H9 (cell line): ENCODE data around the gene TRIL. TPM values are rescaled to one million over a fixed set of nuclear protein-coding genes. Genes with fewer than 3 reads are reported as not detected.

ENCODE experiments used
- DNase-seq: peaks from one replicate; pipeline ENCODE4 v3.0.0-alpha.2; 2017
- H2AFZ ChIP-seq: one replicate; pipeline ENCODE4 v1.6.1; 2013; ENCODE audit warnings: mild to moderate bottlenecking, low read length, control low read depth, moderate library complexity
- H2AK5ac ChIP-seq: 2 replicates; pipeline ENCODE4 v1.6.1; 2013; ENCODE audit warnings: low read length, control low read depth, mixed read lengths; ENCODE audit not compliant: insufficient read length
- H2BK120ac ChIP-seq: one replicate; pipeline ENCODE4 v1.6.1; 2013; ENCODE audit warnings: low read depth, mild to moderate bottlenecking, low read length, control low read depth, inconsistent platforms; ENCODE audit not compliant: poor library complexity, severe bottlenecking
- H2BK12ac ChIP-seq: 2 replicates; pipeline ENCODE4 v1.6.1; 2013; ENCODE audit warnings: low read length, control low read depth, mixed read lengths, low read depth; ENCODE audit not compliant: insufficient read length
- H2BK15ac ChIP-seq: 2 replicates; pipeline ENCODE4 v1.6.1; 2013; ENCODE audit warnings: low read depth, low read length, control low read depth
- H2BK20ac ChIP-seq: one replicate; pipeline ENCODE4 v1.6.1; 2013; ENCODE audit warnings: low read depth, mild to moderate bottlenecking, low read length, control low read depth, inconsistent platforms; ENCODE audit not compliant: poor library complexity, severe bottlenecking
- H2BK5ac ChIP-seq: 2 replicates; pipeline ENCODE4 v1.6.1; 2013; ENCODE audit warnings: low read length, control low read depth, mixed read lengths; ENCODE audit not compliant: insufficient read length
- H3K14ac ChIP-seq: 2 replicates; pipeline ENCODE4 v1.6.1; 2013; ENCODE audit warnings: low read length, control low read depth; ENCODE audit not compliant: insufficient read depth
- H3K18ac ChIP-seq: 2 replicates; pipeline ENCODE4 v1.6.1; 2013; ENCODE audit warnings: low read depth, mild to moderate bottlenecking, mixed read lengths, low read length, control low read depth; ENCODE audit not compliant: insufficient read length
- H3K23ac ChIP-seq: 2 replicates; pipeline ENCODE4 v1.6.1; 2013; ENCODE audit warnings: low read length, control low read depth, mixed read lengths, low read depth; ENCODE audit not compliant: insufficient read length
- H3K23me2 ChIP-seq: 2 replicates; pipeline ENCODE4 v1.6.1; 2013; ENCODE audit warnings: low read depth, mild to moderate bottlenecking, mixed read lengths, low read length, control low read depth; ENCODE audit not compliant: insufficient read length, poor library complexity, severe bottlenecking
- H3K27ac ChIP-seq: 2 replicates; pipeline ENCODE4 v1.5.1; 2013; ENCODE audit warnings: low read length, control low read depth, mixed read lengths, low read depth; ENCODE audit not compliant: insufficient read length
- H3K27me3 ChIP-seq: 2 replicates; pipeline ENCODE4 v1.6.1; 2013; ENCODE audit warnings: low read length, control low read depth, inconsistent platforms; ENCODE audit not compliant: insufficient read depth
- H3K4ac ChIP-seq: 2 replicates; pipeline ENCODE4 v1.6.1; 2013; ENCODE audit warnings: low read depth, mild to moderate bottlenecking, control low read depth, inconsistent platforms, low read length, moderate library complexity
- H3K4me1 ChIP-seq: 2 replicates; pipeline ENCODE4 v1.6.1; 2013; ENCODE audit warnings: low read length, control low read depth, inconsistent platforms; ENCODE audit not compliant: insufficient read depth
- H3K4me2 ChIP-seq: 2 replicates; pipeline ENCODE4 v1.6.1; 2013; ENCODE audit warnings: low read length, control low read depth, mixed read lengths; ENCODE audit not compliant: insufficient read length, insufficient read depth
- H3K56ac ChIP-seq: 2 replicates; pipeline ENCODE4 v1.6.1; 2013; ENCODE audit warnings: low read depth, mild to moderate bottlenecking, mixed read lengths, low read length, control low read depth; ENCODE audit not compliant: insufficient read length
- H3K79me1 ChIP-seq: 2 replicates; pipeline ENCODE4 v1.6.1; 2013; ENCODE audit warnings: low read depth, mild to moderate bottlenecking, moderate library complexity, low read length, control low read depth, inconsistent platforms; ENCODE audit not compliant: insufficient read depth, poor library complexity, severe bottlenecking
- H3K79me2 ChIP-seq: 2 replicates; pipeline ENCODE4 v1.6.1; 2013; ENCODE audit warnings: low read length, control low read depth, inconsistent platforms; ENCODE audit not compliant: insufficient read depth
- H3K9ac ChIP-seq: 2 replicates; pipeline ENCODE4 v1.6.1; 2013; ENCODE audit warnings: low read length, control low read depth, mixed read lengths; ENCODE audit not compliant: insufficient read length; ENCODE audit errors: extremely low read depth
- H3K9me3 ChIP-seq: one replicate; pipeline ENCODE4 v1.6.1; 2013; ENCODE audit warnings: low read depth, low read length, inconsistent platforms; ENCODE audit not compliant: control insufficient read depth
- H3T11ph ChIP-seq: one replicate; pipeline ENCODE4 v1.6.1; 2013; ENCODE audit warnings: mild to moderate bottlenecking, low read length, control low read depth, inconsistent platforms
- H4K20me1 ChIP-seq: one replicate; pipeline ENCODE4 v1.6.1; 2013; ENCODE audit not compliant: control insufficient read depth, insufficient read length, insufficient read depth
- H4K5ac ChIP-seq: 2 replicates; pipeline ENCODE4 v1.6.1; 2013; ENCODE audit warnings: low read depth, mild to moderate bottlenecking, mixed read lengths, low read length, control low read depth; ENCODE audit not compliant: insufficient read length
- H4K8ac ChIP-seq: replicated peaks from 2 replicates; pipeline ENCODE4 v1.6.1; 2013; ENCODE audit warnings: low read length, control low read depth, mixed read lengths, low read depth; ENCODE audit not compliant: insufficient read length
- H4K91ac ChIP-seq: 2 replicates; pipeline ENCODE4 v1.6.1; 2013; ENCODE audit warnings: low read depth, mild to moderate bottlenecking, moderate library complexity, mixed read lengths, low read length, control low read depth; ENCODE audit not compliant: insufficient read length
- H3K27ac Mint-ChIP-seq, 3 experiments: 2 replicates in 2 of 3; 3 replicates in 1 of 3; pipeline ENCODE4 v1.8.0; 2020 to 2021; ENCODE audit warnings: mixed read lengths in 3 of 3, mild to moderate bottlenecking in 1 of 3, moderate library complexity in 1 of 3
- H3K27me3 Mint-ChIP-seq: 2 replicates; pipeline ENCODE4 v1.8.0; 2021; ENCODE audit warnings: low read depth, mild to moderate bottlenecking, moderate library complexity, mixed read lengths
- H3K36me3 Mint-ChIP-seq, 3 experiments: 2 replicates in 2 of 3; 3 replicates in 1 of 3; pipeline ENCODE4 v1.8.0; 2020 to 2021; ENCODE audit warnings: low read depth in 3 of 3, mixed read lengths in 3 of 3; ENCODE audit not compliant: insufficient read depth in 1 of 3
- H3K4me1 Mint-ChIP-seq, 2 experiments: 2 replicates each; pipeline ENCODE4 v1.8.0; 2020; ENCODE audit warnings: mixed read lengths in 2 of 2
- H3K4me3 Mint-ChIP-seq, 2 experiments: 2 replicates in 1 of 2; 3 replicates in 1 of 2; pipeline ENCODE4 v1.8.0; 2020 to 2021; ENCODE audit warnings: mild to moderate bottlenecking in 2 of 2, mixed read lengths in 2 of 2, moderate library complexity in 1 of 2
- H3K9me3 Mint-ChIP-seq, 2 experiments: 2 replicates in 1 of 2; 3 replicates in 1 of 2; pipeline ENCODE4 v1.8.0; 2020; ENCODE audit warnings: mild to moderate bottlenecking in 2 of 2, mixed read lengths in 2 of 2, moderate library complexity in 1 of 2
- CTCF ChIP-seq: fragments of 200-600 bp; sonication (generic); conservative IDR thresholded peaks from 3 replicates; pipeline ENCODE4 v1.8.0; 2021; ENCODE audit warnings: antibody characterized with exemption, mild to moderate bottlenecking
- WGBS: extraction: QIAGEN DNeasy Blood & Tissue Kit; methylation state at CpG from one replicate; pipeline ENCODE4 v1.1.7; 2013; ENCODE audit warnings: missing lambda C conversion rate, low lambda C conversion rate, mixed read lengths; ENCODE audit not compliant: insufficient read length; ENCODE audit errors: extremely low coverage; 5-methylcytosine and 5-hydroxymethylcytosine counted together
- total RNA-seq: library from RNA; stranded (reverse); gene quantifications from 2 replicates; pipeline ENCODE4 v1.2.1, GENCODE V29; 2021

Gene TRIL
- total RNA-seq, 1 experiment from 2014 or later = 3.1 TPM

- Mint-ChIP-seq H3K4me3 (no peak overlapping the region), H3K27ac (no peak overlapping the region), H3K4me1 (peaks cover 23 to 24% of the 10 kb centered on the region in 2 experiments), H3K36me3 (no peaks in the 10 kb centered on the region), H3K27me3 (no peaks in the 10 kb centered on the region), H3K9me3 (no peaks in the 10 kb centered on the region)
- Histone ChIP-seq H2BK5ac (no peak overlapping the region), H3K18ac (no peak overlapping the region), H2BK120ac (no peak overlapping the region), H2BK20ac (no peak overlapping the region), H3K27me3 (no peaks in the 10 kb centered on the region), H2AK5ac (no peak overlapping the region), H4K20me1 (no peaks in the 10 kb centered on the region), H2AFZ (no peak overlapping the region), H2BK12ac (no peak overlapping the region), H4K91ac (no peak overlapping the region), H2BK15ac (no peak overlapping the region), H3K56ac (no peak overlapping the region), H3K23ac (no peak overlapping the region), H3K23me2 (no peaks in the 10 kb centered on the region), H3K27ac (no peak overlapping the region), H3K9ac (no peak overlapping the region), H3K79me2 (no peaks in the 10 kb centered on the region), H3K4me1 (peaks cover 7% of the 10 kb centered on the region; the same call in 1 of the 2 replicates), H3K4ac (no peak overlapping the region), H3K14ac (no peak overlapping the region), H4K5ac (no peak overlapping the region), H4K8ac (no peak overlapping the region), H3K79me1 (no peaks in the 10 kb centered on the region), H3K4me2 (no peak overlapping the region), H3T11ph (no peak overlapping the region), H3K9me3 (no peaks in the 10 kb centered on the region)
- whole genome bisulfite sequencing = no CpG with 5 or more reads among the region's 4 CpGs
- TF ChIP-seq CTCF = no peak
- no peak for DNase-seq
Observed at GRCh38 chr7:28993371-28993770, 35.2 kb upstream of the TRIL start.
